Fibroblast of pulmonary artery (primary cell): ENCODE measurements around the gene RAB8B.

Source experiments
- DNase-seq: peaks from one replicate; pipeline ENCODE4 v3.0.0-alpha.2; 2010; ENCODE audit warnings: low read depth
- H3K4me3 ChIP-seq: replicated peaks from 2 replicates; pipeline ENCODE4 v1.5.1; 2011; ENCODE audit warnings: low read depth, mild to moderate bottlenecking, control low read depth, low read length, moderate library complexity
- CTCF ChIP-seq: IDR thresholded peaks from 2 replicates; pipeline ENCODE4 v1.5.1; 2011; ENCODE audit warnings: mild to moderate bottlenecking, control low read depth, low read length, inconsistent platforms; ENCODE audit errors: missing control alignments

Gene RAB8B

GRCh38 chr15:63189941-63190768 is 749 bp downstream of the RAB8B start:
- no peak for DNase-seq

GRCh38 chr15:63190769-63191649 is 1.6 kb downstream of the RAB8B start:
- DNase-seq = no peak
- no peak for TF ChIP-seq CTCF
- peak overlapping the region; percentile 85 for H3K4me3 ChIP-seq

More at GRCh38 chr15:63189941-63190768, 749 bp downstream of the RAB8B start:
- TF ChIP-seq CTCF = no peak
- H3K4me3 ChIP-seq = peak overlapping the region; percentile 85

GRCh38 chr15:63191895-63192618 is 2.7 kb downstream of the RAB8B start:
- no peak overlapping the region for H3K4me3 ChIP-seq
- no peak for TF ChIP-seq CTCF
- DNase-seq = no peak

GRCh38 chr15:63192619-63193206 is 3.3 kb downstream of the RAB8B start:
- no peak overlapping the region for H3K4me3 ChIP-seq
- no peak for DNase-seq
- TF ChIP-seq CTCF = no peak

GRCh38 chr15:63194302-63194701 is 4.9 kb downstream of the RAB8B start:
- no peak for DNase-seq
- no peak overlapping the region for H3K4me3 ChIP-seq
- no peak for TF ChIP-seq CTCF

- no peak overlapping the region for H3K4me3 ChIP-seq
- no peak for DNase-seq
- TF ChIP-seq CTCF = no peak
These were observed 5.6 kb downstream of the RAB8B start for GRCh38 chr15:63194880-63195568.
